Forelimb muscle (tissue), 1 donor: ENCODE results near the gene MMP27. TPM values are rescaled to one million over a fixed set of nuclear protein-coding genes. Genes with fewer than 3 reads are reported as not detected.
"Not testable (repeated sequence)": the region's sequence is repeated elsewhere in the genome, so short reads cannot be mapped to it uniquely, and the experiment has no call there.

Experiments used
- DNase-seq: peaks from one replicate; pipeline ENCODE4 v3.0.0-alpha.2; 2013; ENCODE audit warnings: low read depth
- polyA plus RNA-seq: library from polyadenylated mRNA; unstranded; fragments of 120-200 nt; gene quantifications from one replicate; pipeline ENCODE4 v1.2.1, GENCODE V29; 2013; ENCODE audit not compliant: insufficient read length

Gene MMP27
- not detected for polyA plus RNA-seq

- no peak for DNase-seq
These were observed at the start of gene MMP27 for GRCh38 chr11:102705626-102706025. MMP27 (minus strand) TSS chr11:102705769; CDS start chr11:102705714, 55 bp downstream.

GRCh38 chr11:102753267-102753666 is 47.7 kb upstream of the MMP27 start:
- no peak for DNase-seq

- no peak for DNase-seq
These were observed 46.1 kb upstream of the MMP27 start for GRCh38 chr11:102751673-102752072.

- DNase-seq = no peak
These were observed 43.6 kb upstream of the MMP27 start for GRCh38 chr11:102749101-102749722.

- DNase-seq = not testable (repeated sequence)
These were observed 41.4 kb upstream of the MMP27 start for GRCh38 chr11:102746746-102747578.

GRCh38 chr11:102734650-102735049 is 29.1 kb upstream of the MMP27 start:
- no peak for DNase-seq

- DNase-seq = no peak
These were observed 27.8 kb upstream of the MMP27 start for GRCh38 chr11:102733232-102733875.

GRCh38 chr11:102730944-102731343 is 25.4 kb upstream of the MMP27 start:
- not testable (repeated sequence) for DNase-seq

- DNase-seq = no peak
These were observed 24.6 kb upstream of the MMP27 start for GRCh38 chr11:102729849-102730815.

GRCh38 chr11:102727890-102728289 is 22.3 kb upstream of the MMP27 start:
- DNase-seq = no peak

- DNase-seq = no peak
These were observed 19.4 kb upstream of the MMP27 start, which contains the start of gene MMP8 for GRCh38 chr11:102724904-102725500. MMP8 (minus strand) TSS chr11:102724954; CDS start chr11:102724855, 99 bp downstream.

GRCh38 chr11:102722821-102723220 is 17.3 kb upstream of the MMP27 start:
- no peak for DNase-seq

GRCh38 chr11:102719620-102720277 is 14.2 kb upstream of the MMP27 start:
- no peak for DNase-seq

GRCh38 chr11:102717280-102717679 is 11.7 kb upstream of the MMP27 start:
- no peak for DNase-seq

GRCh38 chr11:102716527-102716926 is 11.0 kb upstream of the MMP27 start:
- DNase-seq = no peak

GRCh38 chr11:102712137-102712536 is 6.6 kb upstream of the MMP27 start:
- no peak for DNase-seq

- DNase-seq = no peak
These were observed 3.8 kb upstream of the MMP27 start for GRCh38 chr11:102709201-102709945.

GRCh38 chr11:102708654-102709053 is 3.1 kb upstream of the MMP27 start:
- no peak for DNase-seq

GRCh38 chr11:102704841-102705240 is 728 bp downstream of the MMP27 start:
- no peak for DNase-seq
